Fibroblast of villous mesenchyme (primary cell): ENCODE measurements around the gene CFAP299. TPM values are rescaled to one million over a fixed set of nuclear protein-coding genes. Genes with fewer than 3 reads are reported as not detected.
"Not testable (repeated sequence)": the region's sequence is repeated elsewhere in the genome, so short reads cannot be mapped to it uniquely, and the experiment has no call there.

Experiments used
- DNase-seq: peaks from one replicate; pipeline ENCODE4 v3.0.0-alpha.2; 2010; ENCODE audit warnings: low read depth
- H3K4me3 ChIP-seq: 2 replicates; pipeline ENCODE4 v1.5.1; 2011; ENCODE audit warnings: low read depth, mild to moderate bottlenecking, low read length
- total RNA-seq: library from RNA; depleted of rRNA; stranded (reverse); fragments of >200 nt; gene quantifications from 2 replicates; pipeline ENCODE4 v1.2.3, GENCODE V29; 2012
- TF ChIP-seq, protein P1 (sequence below): IDR thresholded peaks from 2 replicates; pipeline ENCODE4 v1.5.1; 2012; ENCODE audit warnings: low read depth, mild to moderate bottlenecking, low read length; ENCODE audit not compliant: insufficient read depth

CFAP299 gene
- total RNA-seq, 1 donor: 2.6 TPM

- TF ChIP-seq, protein P1, sequence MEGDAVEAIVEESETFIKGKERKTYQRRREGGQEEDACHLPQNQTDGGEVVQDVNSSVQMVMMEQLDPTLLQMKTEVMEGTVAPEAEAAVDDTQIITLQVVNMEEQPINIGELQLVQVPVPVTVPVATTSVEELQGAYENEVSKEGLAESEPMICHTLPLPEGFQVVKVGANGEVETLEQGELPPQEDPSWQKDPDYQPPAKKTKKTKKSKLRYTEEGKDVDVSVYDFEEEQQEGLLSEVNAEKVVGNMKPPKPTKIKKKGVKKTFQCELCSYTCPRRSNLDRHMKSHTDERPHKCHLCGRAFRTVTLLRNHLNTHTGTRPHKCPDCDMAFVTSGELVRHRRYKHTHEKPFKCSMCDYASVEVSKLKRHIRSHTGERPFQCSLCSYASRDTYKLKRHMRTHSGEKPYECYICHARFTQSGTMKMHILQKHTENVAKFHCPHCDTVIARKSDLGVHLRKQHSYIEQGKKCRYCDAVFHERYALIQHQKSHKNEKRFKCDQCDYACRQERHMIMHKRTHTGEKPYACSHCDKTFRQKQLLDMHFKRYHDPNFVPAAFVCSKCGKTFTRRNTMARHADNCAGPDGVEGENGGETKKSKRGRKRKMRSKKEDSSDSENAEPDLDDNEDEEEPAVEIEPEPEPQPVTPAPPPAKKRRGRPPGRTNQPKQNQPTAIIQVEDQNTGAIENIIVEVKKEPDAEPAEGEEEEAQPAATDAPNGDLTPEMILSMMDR: no peak
- no peak for DNase-seq
- H3K4me3 ChIP-seq: no peak overlapping the region
These were observed 320.1 kb downstream of the CFAP299 start for GRCh38 chr4:80655662-80656061.

- DNase-seq, H3K4me3 ChIP-seq: not testable (repeated sequence)
These were observed 334.6 kb downstream of the CFAP299 start for GRCh38 chr4:80670118-80670517.

DNA sequence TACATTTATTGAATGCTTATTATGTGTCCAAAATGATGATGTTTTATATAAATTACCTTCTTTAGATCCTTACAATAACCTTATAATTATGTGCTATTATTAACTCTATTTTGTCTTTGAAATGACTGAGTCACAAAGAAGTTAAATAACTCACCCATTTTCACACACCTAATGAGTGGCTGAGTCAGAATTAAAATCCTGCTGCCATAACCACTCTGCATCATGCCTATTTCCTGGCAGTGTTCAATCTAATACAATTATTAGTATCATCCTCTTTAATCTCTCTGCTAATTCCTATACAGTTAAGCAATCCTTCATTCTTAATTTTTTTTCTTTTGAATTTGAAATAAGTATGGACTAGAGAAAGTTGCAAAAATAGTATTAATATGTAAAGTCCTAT lies 342.9 kb downstream of the CFAP299 start:
- TF ChIP-seq, protein P1: no peak
- no peak for DNase-seq

GRCh38 chr4:80680934-80681333 lies 345.4 kb downstream of the CFAP299 start:
- no peak for DNase-seq

More for the DNA sequence above, 342.9 kb downstream of the CFAP299 start:
- H3K4me3 ChIP-seq: no peak overlapping the region

DNA sequence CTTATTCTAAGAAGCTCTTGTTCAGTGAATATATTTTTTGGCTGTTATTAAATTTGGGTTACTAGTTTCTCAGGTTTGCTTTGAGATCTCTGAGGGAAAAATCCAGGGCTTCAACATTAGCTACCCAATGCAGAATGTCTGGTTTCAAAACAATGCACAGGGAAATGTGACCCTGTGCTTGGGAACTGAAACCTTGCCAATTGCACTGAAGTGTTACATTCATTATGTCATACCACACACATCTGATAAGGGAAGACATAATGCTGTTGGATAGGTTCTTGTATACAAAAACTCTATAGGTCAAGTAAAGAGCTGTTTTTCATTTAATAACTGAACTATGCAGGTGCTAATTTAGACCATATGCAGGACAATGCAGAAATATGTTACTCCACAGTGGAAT lies 349.7 kb downstream of the CFAP299 start:
- no peak for DNase-seq
- TF ChIP-seq, protein P1: no peak
- H3K4me3 ChIP-seq: no peak overlapping the region

More at GRCh38 chr4:80680934-80681333, 345.4 kb downstream of the CFAP299 start:
- TF ChIP-seq, protein P1: no peak
- no peak overlapping the region for H3K4me3 ChIP-seq

- H3K4me3 ChIP-seq, DNase-seq: not testable (repeated sequence)
These were observed 352.2 kb downstream of the CFAP299 start for GRCh38 chr4:80687736-80688135.

DNA sequence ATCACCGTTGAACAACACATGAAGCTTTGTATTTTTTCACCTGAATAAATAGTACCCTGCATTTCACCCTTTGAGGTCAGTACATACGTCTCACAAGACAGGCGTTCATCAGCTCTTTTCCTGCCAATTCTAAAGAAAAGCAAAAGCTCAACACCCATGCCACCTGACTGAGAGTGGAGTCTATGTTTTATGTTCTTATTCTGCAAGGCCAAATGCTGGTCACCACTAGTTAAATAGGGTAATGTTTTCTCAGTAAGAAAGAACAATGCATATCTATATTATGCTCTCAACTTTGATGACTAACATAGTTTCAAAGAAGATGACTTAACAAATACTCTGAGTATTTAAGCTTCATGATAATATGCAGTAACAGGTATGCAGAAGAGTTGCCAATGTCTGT lies 358.6 kb downstream of the CFAP299 start:
- DNase-seq: no peak
- no peak overlapping the region for H3K4me3 ChIP-seq
- TF ChIP-seq, protein P1: no peak

- TF ChIP-seq, protein P1: no peak
- no peak overlapping the region for H3K4me3 ChIP-seq
- DNase-seq: no peak
These were observed 369.8 kb downstream of the CFAP299 start for GRCh38 chr4:80705311-80705710.
